HG03039 (cell line): ENCODE results near the gene NSG2.
"Not testable (repeated sequence)": the region's sequence is repeated elsewhere in the genome, so short reads cannot be mapped to it uniquely, and the experiment has no call there.

Experiments used
- ATAC-seq: cut with Tn5 transposase; IDR thresholded peaks from one replicate; pipeline ENCODE4 v1.9.1; 2021; ENCODE audit warnings: mild to moderate bottlenecking, moderate library complexity; ENCODE audit not compliant: unreplicated experiment

Gene NSG2

GRCh38 chr5:174045470-174046025 is at the start of gene NSG2:
NSG2 (plus strand) TSS chr5:174045706; CDS start chr5:174046756, 1,050 bp downstream.
- ATAC-seq, result peak; percentile 76

GRCh38 chr5:173997331-173997730 is 48.2 kb upstream of the NSG2 start:
- ATAC-seq, result no peak

GRCh38 chr5:173998531-173998930 is 47.0 kb upstream of the NSG2 start:
- ATAC-seq, result no peak

GRCh38 chr5:174000076-174000475 is 45.4 kb upstream of the NSG2 start:
- no peak for ATAC-seq

GRCh38 chr5:174003795-174004194 is 41.7 kb upstream of the NSG2 start:
- ATAC-seq, result no peak

- ATAC-seq, result no peak
Observed at GRCh38 chr5:174008922-174009321, 36.6 kb upstream of the NSG2 start.

GRCh38 chr5:174010365-174010764 is 35.1 kb upstream of the NSG2 start:
- no peak for ATAC-seq

- no peak for ATAC-seq
Observed at GRCh38 chr5:174011441-174011840, 34.1 kb upstream of the NSG2 start.

- ATAC-seq, result not testable (repeated sequence)
Observed at GRCh38 chr5:174020069-174020927, 25.2 kb upstream of the NSG2 start.

- ATAC-seq, result no peak
Observed at GRCh38 chr5:174020928-174021304, 24.6 kb upstream of the NSG2 start.

- no peak for ATAC-seq
Observed at GRCh38 chr5:174022384-174023095, 23.0 kb upstream of the NSG2 start.

- no peak for ATAC-seq
Observed at GRCh38 chr5:174030286-174030685, 15.2 kb upstream of the NSG2 start.

- ATAC-seq, result no peak
Observed at GRCh38 chr5:174044466-174045254, 846 bp upstream of the NSG2 start.

GRCh38 chr5:174046558-174046957 is 1.1 kb downstream of the NSG2 start:
- ATAC-seq, result no peak

- no peak for ATAC-seq
Observed at GRCh38 chr5:174047472-174048099, 2.1 kb downstream of the NSG2 start.

- no peak for ATAC-seq
Observed at GRCh38 chr5:174052636-174053035, 7.1 kb downstream of the NSG2 start.

- no peak for ATAC-seq
Observed at GRCh38 chr5:174053905-174054304, 8.4 kb downstream of the NSG2 start.

GRCh38 chr5:174056064-174056847 is 10.8 kb downstream of the NSG2 start:
- no peak for ATAC-seq

- ATAC-seq, result no peak
Observed at GRCh38 chr5:174057206-174057605, 11.7 kb downstream of the NSG2 start.
